ENCODE measurements around the gene MYPN.

The MYPN gene

DNA sequence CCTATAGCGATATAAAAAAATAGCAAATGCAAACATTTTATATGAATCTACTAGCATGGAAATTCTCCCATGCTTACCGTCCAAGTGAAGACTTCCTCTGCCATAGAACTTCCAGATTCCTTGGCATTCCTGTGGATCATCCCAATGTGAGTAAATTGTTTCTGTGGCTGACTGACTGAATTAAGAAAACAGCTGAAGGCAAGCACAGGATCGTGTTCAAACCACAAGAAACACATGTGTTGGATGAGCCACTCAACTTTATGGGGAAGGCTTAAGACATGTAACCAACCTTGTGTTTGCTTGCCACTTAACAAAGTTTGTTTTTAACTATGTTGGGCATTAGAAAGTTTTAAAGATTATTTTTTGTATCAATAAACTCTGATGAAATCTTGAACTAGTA lies 2.6 kb upstream of the MYPN start (continued):
- TF ChIP-seq, protein P1, sequence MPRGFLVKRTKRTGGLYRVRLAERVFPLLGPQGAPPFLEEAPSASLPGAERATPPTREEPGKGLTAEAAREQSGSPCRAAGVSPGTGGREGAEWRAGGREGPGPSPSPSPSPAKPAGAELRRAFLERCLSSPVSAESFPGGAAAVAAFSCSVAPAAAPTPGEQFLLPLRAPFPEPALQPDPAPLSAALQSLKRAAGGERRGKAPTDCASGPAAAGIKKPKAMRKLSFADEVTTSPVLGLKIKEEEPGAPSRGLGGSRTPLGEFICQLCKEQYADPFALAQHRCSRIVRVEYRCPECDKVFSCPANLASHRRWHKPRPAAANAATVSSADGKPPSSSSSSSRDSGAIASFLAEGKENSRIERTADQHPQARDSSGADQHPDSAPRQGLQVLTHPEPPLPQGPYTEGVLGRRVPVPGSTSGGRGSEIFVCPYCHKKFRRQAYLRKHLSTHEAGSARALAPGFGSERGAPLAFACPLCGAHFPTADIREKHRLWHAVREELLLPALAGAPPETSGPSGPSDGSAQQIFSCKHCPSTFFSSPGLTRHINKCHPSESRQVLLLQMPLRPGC (tag by site-specific recombination; IDR thresholded peaks at IDR 0.05) = peak; percentile 97
- TF ChIP-seq, protein P2, sequence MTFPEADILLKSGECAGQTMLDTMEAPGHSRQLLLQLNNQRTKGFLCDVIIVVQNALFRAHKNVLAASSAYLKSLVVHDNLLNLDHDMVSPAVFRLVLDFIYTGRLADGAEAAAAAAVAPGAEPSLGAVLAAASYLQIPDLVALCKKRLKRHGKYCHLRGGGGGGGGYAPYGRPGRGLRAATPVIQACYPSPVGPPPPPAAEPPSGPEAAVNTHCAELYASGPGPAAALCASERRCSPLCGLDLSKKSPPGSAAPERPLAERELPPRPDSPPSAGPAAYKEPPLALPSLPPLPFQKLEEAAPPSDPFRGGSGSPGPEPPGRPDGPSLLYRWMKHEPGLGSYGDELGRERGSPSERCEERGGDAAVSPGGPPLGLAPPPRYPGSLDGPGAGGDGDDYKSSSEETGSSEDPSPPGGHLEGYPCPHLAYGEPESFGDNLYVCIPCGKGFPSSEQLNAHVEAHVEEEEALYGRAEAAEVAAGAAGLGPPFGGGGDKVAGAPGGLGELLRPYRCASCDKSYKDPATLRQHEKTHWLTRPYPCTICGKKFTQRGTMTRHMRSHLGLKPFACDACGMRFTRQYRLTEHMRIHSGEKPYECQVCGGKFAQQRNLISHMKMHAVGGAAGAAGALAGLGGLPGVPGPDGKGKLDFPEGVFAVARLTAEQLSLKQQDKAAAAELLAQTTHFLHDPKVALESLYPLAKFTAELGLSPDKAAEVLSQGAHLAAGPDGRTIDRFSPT (tag by site-specific recombination; IDR thresholded peaks at IDR 0.05) = no peak
- TF ChIP-seq SP7 (tag by site-specific recombination; IDR thresholded peaks at IDR 0.05) (no peak), ZNF335 (tag by site-specific recombination; conservative IDR thresholded peaks at IDR 0.05) (no peak), ZNF341 (tag by site-specific recombination; IDR thresholded peaks at IDR 0.05; ENCODE audit: low read depth) (no peak), ZNF664 (tag by site-specific recombination; IDR thresholded peaks at IDR 0.05) (no peak), ZNF785 (tag by site-specific recombination; IDR thresholded peaks at IDR 0.05) (no peak), ZNF610 (tag by site-specific recombination; IDR thresholded peaks at IDR 0.05; ENCODE audit: borderline replicate concordance) (no peak), KLF16 (tag by site-specific recombination; IDR thresholded peaks at IDR 0.05) (no peak), ZNF114 (tag by site-specific recombination; IDR thresholded peaks at IDR 0.05) (no peak), ZBTB21 (tag by site-specific recombination; IDR thresholded peaks at IDR 0.05) (no peak), KLF1 (tag by site-specific recombination; IDR thresholded peaks at IDR 0.05) (no peak), ZNF157 (tag by site-specific recombination; IDR thresholded peaks at IDR 0.05) (no peak), RBAK (tag by site-specific recombination; IDR thresholded peaks at IDR 0.05) (no peak)
- TF ChIP-seq, protein P3, sequence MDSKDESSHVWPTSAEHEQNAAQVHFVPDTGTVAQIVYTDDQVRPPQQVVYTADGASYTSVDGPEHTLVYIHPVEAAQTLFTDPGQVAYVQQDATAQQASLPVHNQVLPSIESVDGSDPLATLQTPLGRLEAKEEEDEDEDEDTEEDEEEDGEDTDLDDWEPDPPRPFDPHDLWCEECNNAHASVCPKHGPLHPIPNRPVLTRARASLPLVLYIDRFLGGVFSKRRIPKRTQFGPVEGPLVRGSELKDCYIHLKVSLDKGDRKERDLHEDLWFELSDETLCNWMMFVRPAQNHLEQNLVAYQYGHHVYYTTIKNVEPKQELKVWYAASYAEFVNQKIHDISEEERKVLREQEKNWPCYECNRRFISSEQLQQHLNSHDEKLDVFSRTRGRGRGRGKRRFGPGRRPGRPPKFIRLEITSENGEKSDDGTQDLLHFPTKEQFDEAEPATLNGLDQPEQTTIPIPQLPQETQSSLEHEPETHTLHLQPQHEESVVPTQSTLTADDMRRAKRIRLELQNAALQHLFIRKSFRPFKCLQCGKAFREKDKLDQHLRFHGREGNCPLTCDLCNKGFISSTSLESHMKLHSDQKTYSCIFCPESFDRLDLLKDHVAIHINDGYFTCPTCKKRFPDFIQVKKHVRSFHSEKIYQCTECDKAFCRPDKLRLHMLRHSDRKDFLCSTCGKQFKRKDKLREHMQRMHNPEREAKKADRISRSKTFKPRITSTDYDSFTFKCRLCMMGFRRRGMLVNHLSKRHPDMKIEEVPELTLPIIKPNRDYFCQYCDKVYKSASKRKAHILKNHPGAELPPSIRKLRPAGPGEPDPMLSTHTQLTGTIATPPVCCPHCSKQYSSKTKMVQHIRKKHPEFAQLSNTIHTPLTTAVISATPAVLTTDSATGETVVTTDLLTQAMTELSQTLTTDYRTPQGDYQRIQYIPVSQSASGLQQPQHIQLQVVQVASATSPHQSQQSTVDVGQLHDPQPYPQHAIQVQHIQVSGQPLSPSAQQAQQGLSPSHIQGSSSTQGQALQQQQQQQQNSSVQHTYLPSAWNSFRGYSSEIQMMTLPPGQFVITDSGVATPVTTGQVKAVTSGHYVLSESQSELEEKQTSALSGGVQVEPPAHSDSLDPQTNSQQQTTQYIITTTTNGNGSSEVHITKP (tag by site-specific recombination; IDR thresholded peaks at IDR 0.05) = peak; percentile 62; the same call in 1 of the 2 replicates
- TF ChIP-seq, protein P4, sequence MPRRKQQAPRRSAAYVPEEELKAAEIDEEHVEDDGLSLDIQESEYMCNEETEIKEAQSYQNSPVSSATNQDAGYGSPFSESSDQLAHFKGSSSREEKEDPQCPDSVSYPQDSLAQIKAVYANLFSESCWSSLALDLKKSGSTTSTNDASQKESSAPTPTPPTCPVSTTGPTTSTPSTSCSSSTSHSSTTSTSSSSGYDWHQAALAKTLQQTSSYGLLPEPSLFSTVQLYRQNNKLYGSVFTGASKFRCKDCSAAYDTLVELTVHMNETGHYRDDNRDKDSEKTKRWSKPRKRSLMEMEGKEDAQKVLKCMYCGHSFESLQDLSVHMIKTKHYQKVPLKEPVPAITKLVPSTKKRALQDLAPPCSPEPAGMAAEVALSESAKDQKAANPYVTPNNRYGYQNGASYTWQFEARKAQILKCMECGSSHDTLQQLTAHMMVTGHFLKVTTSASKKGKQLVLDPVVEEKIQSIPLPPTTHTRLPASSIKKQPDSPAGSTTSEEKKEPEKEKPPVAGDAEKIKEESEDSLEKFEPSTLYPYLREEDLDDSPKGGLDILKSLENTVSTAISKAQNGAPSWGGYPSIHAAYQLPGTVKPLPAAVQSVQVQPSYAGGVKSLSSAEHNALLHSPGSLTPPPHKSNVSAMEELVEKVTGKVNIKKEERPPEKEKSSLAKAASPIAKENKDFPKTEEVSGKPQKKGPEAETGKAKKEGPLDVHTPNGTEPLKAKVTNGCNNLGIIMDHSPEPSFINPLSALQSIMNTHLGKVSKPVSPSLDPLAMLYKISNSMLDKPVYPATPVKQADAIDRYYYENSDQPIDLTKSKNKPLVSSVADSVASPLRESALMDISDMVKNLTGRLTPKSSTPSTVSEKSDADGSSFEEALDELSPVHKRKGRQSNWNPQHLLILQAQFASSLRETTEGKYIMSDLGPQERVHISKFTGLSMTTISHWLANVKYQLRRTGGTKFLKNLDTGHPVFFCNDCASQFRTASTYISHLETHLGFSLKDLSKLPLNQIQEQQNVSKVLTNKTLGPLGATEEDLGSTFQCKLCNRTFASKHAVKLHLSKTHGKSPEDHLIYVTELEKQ (tag by site-specific recombination; IDR thresholded peaks at IDR 0.05; ENCODE audit: borderline replicate concordance) = peak; percentile 80; the same call in 1 of the 2 replicates
- TF ChIP-seq, protein P5, sequence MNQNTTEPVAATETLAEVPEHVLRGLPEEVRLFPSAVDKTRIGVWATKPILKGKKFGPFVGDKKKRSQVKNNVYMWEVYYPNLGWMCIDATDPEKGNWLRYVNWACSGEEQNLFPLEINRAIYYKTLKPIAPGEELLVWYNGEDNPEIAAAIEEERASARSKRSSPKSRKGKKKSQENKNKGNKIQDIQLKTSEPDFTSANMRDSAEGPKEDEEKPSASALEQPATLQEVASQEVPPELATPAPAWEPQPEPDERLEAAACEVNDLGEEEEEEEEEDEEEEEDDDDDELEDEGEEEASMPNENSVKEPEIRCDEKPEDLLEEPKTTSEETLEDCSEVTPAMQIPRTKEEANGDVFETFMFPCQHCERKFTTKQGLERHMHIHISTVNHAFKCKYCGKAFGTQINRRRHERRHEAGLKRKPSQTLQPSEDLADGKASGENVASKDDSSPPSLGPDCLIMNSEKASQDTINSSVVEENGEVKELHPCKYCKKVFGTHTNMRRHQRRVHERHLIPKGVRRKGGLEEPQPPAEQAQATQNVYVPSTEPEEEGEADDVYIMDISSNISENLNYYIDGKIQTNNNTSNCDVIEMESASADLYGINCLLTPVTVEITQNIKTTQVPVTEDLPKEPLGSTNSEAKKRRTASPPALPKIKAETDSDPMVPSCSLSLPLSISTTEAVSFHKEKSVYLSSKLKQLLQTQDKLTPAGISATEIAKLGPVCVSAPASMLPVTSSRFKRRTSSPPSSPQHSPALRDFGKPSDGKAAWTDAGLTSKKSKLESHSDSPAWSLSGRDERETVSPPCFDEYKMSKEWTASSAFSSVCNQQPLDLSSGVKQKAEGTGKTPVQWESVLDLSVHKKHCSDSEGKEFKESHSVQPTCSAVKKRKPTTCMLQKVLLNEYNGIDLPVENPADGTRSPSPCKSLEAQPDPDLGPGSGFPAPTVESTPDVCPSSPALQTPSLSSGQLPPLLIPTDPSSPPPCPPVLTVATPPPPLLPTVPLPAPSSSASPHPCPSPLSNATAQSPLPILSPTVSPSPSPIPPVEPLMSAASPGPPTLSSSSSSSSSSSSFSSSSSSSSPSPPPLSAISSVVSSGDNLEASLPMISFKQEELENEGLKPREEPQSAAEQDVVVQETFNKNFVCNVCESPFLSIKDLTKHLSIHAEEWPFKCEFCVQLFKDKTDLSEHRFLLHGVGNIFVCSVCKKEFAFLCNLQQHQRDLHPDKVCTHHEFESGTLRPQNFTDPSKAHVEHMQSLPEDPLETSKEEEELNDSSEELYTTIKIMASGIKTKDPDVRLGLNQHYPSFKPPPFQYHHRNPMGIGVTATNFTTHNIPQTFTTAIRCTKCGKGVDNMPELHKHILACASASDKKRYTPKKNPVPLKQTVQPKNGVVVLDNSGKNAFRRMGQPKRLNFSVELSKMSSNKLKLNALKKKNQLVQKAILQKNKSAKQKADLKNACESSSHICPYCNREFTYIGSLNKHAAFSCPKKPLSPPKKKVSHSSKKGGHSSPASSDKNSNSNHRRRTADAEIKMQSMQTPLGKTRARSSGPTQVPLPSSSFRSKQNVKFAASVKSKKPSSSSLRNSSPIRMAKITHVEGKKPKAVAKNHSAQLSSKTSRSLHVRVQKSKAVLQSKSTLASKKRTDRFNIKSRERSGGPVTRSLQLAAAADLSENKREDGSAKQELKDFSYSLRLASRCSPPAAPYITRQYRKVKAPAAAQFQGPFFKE (tag by site-specific recombination; IDR thresholded peaks at IDR 0.05; ENCODE audit: borderline replicate concordance) = no peak
